SU-DHL-6 (cell line): Measurements from ENCODE around the gene IER5.

Source experiments
- H2AFZ ChIP-seq: fragments of 200-600 bp; sonication (generic); 2 replicates; pipeline ENCODE4 v1.6.1; 2014; ENCODE audit warnings: low read depth, mild to moderate bottlenecking, moderate library complexity, mixed read lengths, antibody characterized with exemption, low read length; ENCODE audit not compliant: severe bottlenecking
- H3F3A ChIP-seq: fragments of 200-600 bp; shearing (Covaris generic); 2 replicates; pipeline ENCODE4 v1.6.0; 2016; ENCODE audit warnings: antibody characterized with exemption, mild to moderate bottlenecking; ENCODE audit not compliant: insufficient read depth
- H3K27ac ChIP-seq: fragments of 200-600 bp; sonication (generic); 2 replicates; pipeline ENCODE4 v1.5.1; 2016; ENCODE audit warnings: low read depth, mild to moderate bottlenecking, low read length, moderate library complexity, mixed read lengths
- H3K27me3 ChIP-seq: fragments of 200-600 bp; sonication (generic), shearing (Covaris generic); 2 replicates; pipeline ENCODE4 v1.6.0; 2014; ENCODE audit warnings: mild to moderate bottlenecking, low read length
- H3K36me3 ChIP-seq: fragments of 200-600 bp; sonication (generic); 2 replicates; pipeline ENCODE4 v1.6.1; 2014; ENCODE audit warnings: mild to moderate bottlenecking, low read length, mixed read lengths
- H3K4me2 ChIP-seq: fragments of 300-600, 200-600 bp; shearing (Covaris generic), sonication (generic); 2 replicates; pipeline ENCODE4 v1.6.0; 2014; ENCODE audit warnings: low read length, low read depth, mild to moderate bottlenecking; ENCODE audit not compliant: poor library complexity, severe bottlenecking
- H3K4me3 ChIP-seq: fragments of 200-600 bp; sonication (generic); 2 replicates; pipeline ENCODE4 v1.5.1; 2014; ENCODE audit warnings: antibody characterized with exemption, low read length, mild to moderate bottlenecking, mixed read lengths; ENCODE audit not compliant: insufficient read depth, poor library complexity, severe bottlenecking
- H3K79me2 ChIP-seq: fragments of 200-600 bp; sonication (generic); 2 replicates; pipeline ENCODE4 v1.6.1; 2014; ENCODE audit warnings: mild to moderate bottlenecking, low read length, moderate library complexity; ENCODE audit not compliant: insufficient read depth
- H3K9ac ChIP-seq: fragments of 200-600 bp; sonication (generic); 2 replicates; pipeline ENCODE4 v1.7.0; 2014; ENCODE audit warnings: mild to moderate bottlenecking, low read length
- H3K9me2 ChIP-seq: fragments of 200-600 bp; sonication (generic); replicated peaks from 2 replicates; pipeline ENCODE4 v1.6.1; 2014; ENCODE audit warnings: low read length; ENCODE audit not compliant: insufficient read depth
- H3K9me3 ChIP-seq: fragments of 200-600 bp; sonication (generic); 2 replicates; pipeline ENCODE4 v1.6.1; 2014; ENCODE audit warnings: low read length, mixed read lengths; ENCODE audit not compliant: insufficient read depth
- H4K20me1 ChIP-seq: fragments of 200-600 bp; sonication (generic); 2 replicates; pipeline ENCODE4 v1.6.1; 2014; ENCODE audit warnings: low read depth, mild to moderate bottlenecking, antibody characterized with exemption, low read length, moderate library complexity, mixed read lengths
- CTCF ChIP-seq: fragments of 200-600 bp; sonication (generic); IDR thresholded peaks from one replicate; pipeline ENCODE4 v1.5.1; 2017; ENCODE audit warnings: antibody characterized with exemption, mild to moderate bottlenecking, low read length, moderate library complexity; ENCODE audit not compliant: insufficient read depth, poor library complexity, severe bottlenecking
- EZH2phosphoT487 ChIP-seq: fragments of 200-600 bp; sonication (generic), shearing (Covaris generic); conservative IDR thresholded peaks from 2 replicates; pipeline ENCODE4 v1.6.1; 2018; ENCODE audit warnings: mild to moderate bottlenecking, antibody characterized with exemption, low read length, moderate library complexity, mixed read lengths

The IER5 gene

GRCh38 chr1:181137217-181137743, 48.8 kb downstream of the IER5 start:
- TF ChIP-seq CTCF (no peak), EZH2phosphoT487 (no peak)
- no peaks in the 10 kb centered on the region for H3K79me2 ChIP-seq
- H2AFZ ChIP-seq, result no peak overlapping the region
- no peak overlapping the region for H3K9ac ChIP-seq
- H3K9me3 ChIP-seq, result no peaks in the 10 kb centered on the region
- no peaks in the 10 kb centered on the region for H3K36me3 ChIP-seq
- no peaks in the 10 kb centered on the region for H4K20me1 ChIP-seq
- no peak overlapping the region for H3K4me2 ChIP-seq
- H3K27ac ChIP-seq, result no peak overlapping the region
- H3K4me3 ChIP-seq, result no peak overlapping the region
- H3K27me3 ChIP-seq, result no peaks in the 10 kb centered on the region
- H3K9me2 ChIP-seq, result no peaks in the 10 kb centered on the region
- peaks cover 20% of the 10 kb centered on the region for H3F3A ChIP-seq

GRCh38 chr1:181139631-181140061, 51.1 kb downstream of the IER5 start:
- Histone ChIP-seq H3K9me3 (no peaks in the 10 kb centered on the region), H3K9me2 (no peaks in the 10 kb centered on the region), H3K79me2 (no peaks in the 10 kb centered on the region), H3K27me3 (no peaks in the 10 kb centered on the region), H3K27ac (no peak overlapping the region), H4K20me1 (no peaks in the 10 kb centered on the region), H3K4me3 (no peak overlapping the region), H3F3A (peaks cover 10% of the 10 kb centered on the region), H3K9ac (no peak overlapping the region), H2AFZ (no peak overlapping the region), H3K4me2 (no peak overlapping the region), H3K36me3 (no peaks in the 10 kb centered on the region)
- TF ChIP-seq EZH2phosphoT487, result no peak
- no peak for TF ChIP-seq CTCF

- H2AFZ ChIP-seq, result no peak overlapping the region
- no peaks in the 10 kb centered on the region for H3K79me2 ChIP-seq
- no peak overlapping the region for H3K4me3 ChIP-seq
- no peaks in the 10 kb centered on the region for H4K20me1 ChIP-seq
- H3F3A ChIP-seq, result peaks cover 2% of the 10 kb centered on the region; the same call in 1 of the 2 replicates
- H3K36me3 ChIP-seq, result no peaks in the 10 kb centered on the region
- TF ChIP-seq CTCF (no peak), EZH2phosphoT487 (no peak)
- no peaks in the 10 kb centered on the region for H3K27me3 ChIP-seq
- H3K9me3 ChIP-seq, result no peaks in the 10 kb centered on the region
- H3K4me2 ChIP-seq, result no peak overlapping the region
- H3K9ac ChIP-seq, result no peak overlapping the region
- H3K9me2 ChIP-seq, result no peaks in the 10 kb centered on the region
- H3K27ac ChIP-seq, result no peak overlapping the region
These were observed 51.9 kb downstream of the IER5 start for GRCh38 chr1:181140398-181140797.

GRCh38 chr1:181140891-181141290, 52.4 kb downstream of the IER5 start:
- Histone ChIP-seq H4K20me1 (no peaks in the 10 kb centered on the region), H3K9me2 (no peaks in the 10 kb centered on the region), H3K4me2 (no peak overlapping the region), H3K9me3 (no peaks in the 10 kb centered on the region), H3K79me2 (no peaks in the 10 kb centered on the region), H3K4me3 (no peak overlapping the region), H3F3A (no peaks in the 10 kb centered on the region), H3K9ac (no peak overlapping the region), H2AFZ (no peak overlapping the region), H3K27ac (no peak overlapping the region), H3K27me3 (no peaks in the 10 kb centered on the region), H3K36me3 (no peaks in the 10 kb centered on the region)
- TF ChIP-seq EZH2phosphoT487, result no peak
- TF ChIP-seq CTCF, result no peak
